GM03348 (cell line): Measurements from ENCODE around the gene TCF7L2.

Experiments
- DNase-seq: peaks from one replicate; pipeline ENCODE4 v3.0.0; 2012; ENCODE audit warnings: low spot score

The TCF7L2 gene

DNA sequence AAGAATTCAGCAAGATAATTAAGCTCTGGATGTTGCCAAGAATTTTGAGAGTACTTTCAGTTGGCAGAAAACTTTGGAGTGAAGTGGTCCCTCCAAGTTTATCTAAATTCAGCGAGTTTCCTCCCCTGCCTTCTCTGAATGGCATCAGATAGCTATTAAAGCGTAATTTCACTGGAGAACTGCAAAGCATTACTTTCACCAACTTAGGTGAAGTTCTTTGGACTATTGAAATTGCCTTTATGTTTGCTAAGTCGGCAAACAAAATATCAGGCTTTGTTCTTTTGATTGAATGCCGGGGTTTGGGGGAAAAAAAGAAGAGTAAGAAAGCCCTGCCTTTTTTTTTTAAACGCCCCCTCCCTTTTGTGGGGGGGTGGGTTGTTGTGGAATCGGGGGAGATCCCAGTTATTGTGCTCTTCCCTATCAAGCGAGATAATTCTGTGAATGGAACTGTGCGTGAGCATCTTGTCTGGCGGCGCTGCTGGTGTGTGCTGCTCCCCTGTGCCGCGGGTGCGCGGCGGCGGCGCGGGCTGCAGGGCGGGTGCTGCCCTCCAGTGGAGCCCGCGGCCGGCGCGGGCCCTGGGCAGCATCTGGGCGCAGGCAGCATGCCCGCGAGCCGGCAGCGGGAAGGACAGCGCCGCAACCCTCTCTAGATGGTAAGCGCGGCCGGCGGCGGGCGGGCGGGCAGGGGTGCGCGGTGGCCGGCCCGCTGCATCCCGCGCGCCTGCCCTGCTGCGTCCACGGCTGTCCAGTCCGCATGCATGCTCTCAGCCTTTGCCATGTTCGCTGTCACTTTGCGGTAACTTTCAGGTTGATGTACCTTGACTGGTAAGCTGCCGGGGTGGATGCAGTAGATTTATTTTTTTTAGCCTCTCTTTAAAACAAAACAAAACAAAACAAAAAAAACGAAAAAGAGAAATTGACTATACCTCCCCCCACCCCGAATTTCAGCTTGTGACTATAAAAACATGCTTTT, 176.5 kb downstream of the TCF7L2 start:
- DNase-seq = peak; percentile 76

DNA sequence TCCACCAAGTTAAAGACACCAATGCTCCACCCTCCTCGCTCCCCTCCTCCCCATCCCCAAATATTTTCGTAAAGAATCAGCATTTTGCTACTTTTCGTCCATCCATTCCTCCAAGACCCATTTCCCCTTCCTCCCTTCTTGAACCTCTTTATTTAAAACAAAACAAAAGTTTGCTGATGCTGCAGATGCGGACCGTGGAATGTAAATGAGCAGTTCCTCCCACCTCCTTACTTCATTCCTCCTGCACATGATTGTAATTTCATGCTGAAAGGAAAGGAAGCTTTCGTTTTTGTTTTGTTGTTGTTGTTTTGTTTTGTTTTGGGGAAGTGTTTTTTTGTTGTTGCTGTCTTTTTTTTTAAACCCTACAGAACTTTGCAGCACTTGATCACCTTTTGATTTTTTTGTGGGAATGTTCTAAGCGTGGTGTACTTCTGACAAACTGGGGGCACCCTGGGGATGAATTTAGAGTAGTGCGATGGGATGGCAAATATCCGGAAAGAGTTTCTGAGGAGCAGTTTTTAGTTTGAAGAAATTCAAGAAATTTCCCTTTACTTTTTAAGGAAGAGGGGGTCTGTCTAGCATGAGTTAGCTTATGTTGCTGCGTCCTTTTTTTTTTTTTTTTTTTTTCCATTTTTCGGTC, 177.3 kb downstream of the TCF7L2 start:
- DNase-seq = no peak

DNA sequence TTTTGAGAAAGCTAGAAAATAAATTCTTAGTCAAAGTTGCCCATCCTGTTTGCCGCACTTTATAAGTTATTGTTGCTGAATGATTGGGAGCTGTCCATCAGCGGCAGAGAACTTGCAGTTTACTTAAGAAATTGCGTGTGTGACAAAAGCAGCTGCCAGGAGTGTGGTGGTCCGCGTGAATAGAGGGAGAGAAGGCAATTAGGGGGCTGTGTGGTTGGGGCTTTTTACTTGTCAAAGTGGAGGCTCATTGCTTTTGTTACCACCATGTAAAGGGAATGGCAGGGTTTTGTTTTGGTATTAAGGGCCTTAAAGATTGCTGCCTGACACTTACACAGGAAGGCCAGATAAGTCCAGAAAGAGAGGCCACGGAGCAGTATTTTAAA, 177.8 kb downstream of the TCF7L2 start:
- DNase-seq = no peak

DNA sequence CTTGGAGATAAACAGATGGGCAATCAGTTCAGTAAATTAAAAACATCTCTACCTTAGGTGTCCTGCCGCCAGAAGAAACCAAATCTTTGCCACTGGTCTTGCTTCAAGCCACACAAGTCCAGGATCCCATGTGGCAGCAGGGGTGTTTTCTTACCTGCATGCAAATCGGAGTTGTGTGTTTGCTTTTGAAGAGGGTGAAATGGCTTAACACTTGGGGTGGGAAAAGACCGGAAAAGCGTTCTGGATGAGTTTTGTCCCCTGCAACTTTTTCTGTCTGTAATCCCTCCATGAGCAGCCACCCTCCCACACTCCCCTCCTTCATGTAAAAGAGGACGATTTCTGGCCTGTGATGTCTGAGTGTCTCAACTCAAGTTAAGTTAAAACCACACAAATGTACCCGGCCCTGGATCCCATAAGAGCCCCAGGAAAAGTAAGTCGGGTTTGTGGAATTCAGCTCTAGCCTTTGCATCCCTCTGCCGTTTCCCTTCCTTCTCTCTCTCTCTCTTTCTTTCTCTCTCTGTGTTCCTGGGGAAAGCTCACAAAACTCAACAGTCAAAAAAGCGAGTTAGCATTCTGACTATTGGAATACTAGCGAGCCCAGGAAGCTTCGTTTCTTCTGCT, 178.5 kb downstream of the TCF7L2 start:
- DNase-seq = no peak

DNA sequence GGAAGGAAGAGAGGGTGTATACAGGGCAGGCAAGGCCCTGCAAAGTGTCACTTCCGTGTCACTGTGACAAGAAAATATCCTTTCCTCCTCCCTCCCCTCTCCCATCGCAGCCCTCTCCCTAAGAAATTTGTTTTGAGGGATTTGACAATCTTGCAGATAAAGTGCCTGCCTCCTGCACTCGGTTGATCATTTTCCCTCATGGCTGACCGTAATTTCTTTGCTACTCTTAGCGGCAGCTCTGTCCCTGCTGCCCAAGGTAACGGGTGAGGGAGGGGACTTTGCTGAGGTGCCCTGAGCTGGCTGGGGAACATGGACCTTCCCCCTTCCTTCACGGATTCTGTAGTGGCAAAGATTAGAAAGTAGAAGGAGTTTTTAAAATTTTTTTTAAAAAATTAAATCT, 179.1 kb downstream of the TCF7L2 start:
- no peak for DNase-seq

DNA sequence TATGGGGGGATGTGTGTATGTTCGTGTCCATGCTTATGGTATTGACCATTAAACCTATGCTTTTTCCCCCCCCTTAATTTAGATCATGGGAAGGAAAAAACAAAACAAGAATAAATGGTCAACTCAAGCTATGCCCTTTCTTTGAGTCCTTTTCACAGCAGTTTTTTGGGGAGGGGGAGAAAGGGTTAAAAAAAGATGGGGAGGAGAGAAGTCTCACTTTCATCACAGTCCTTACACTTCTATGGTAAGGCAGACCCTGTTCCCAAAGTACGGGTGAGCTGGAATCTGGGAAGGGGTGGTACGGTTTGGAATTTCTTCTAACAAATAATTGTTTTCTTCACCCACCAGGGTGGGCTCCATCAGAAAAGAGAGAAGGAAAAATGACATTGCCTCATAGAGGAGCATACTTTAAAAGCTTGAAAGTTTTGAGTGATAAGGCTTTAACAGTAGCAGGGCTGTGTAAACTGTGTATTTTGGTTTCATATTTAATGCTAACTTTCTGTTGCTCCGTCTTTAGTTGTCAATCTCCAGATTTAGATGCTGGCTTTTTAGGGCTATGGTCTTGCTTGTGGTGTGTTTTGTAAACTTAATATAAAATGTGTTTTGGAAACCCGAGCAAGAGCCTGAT, 180.1 kb downstream of the TCF7L2 start:
- DNase-seq = no peak

DNA sequence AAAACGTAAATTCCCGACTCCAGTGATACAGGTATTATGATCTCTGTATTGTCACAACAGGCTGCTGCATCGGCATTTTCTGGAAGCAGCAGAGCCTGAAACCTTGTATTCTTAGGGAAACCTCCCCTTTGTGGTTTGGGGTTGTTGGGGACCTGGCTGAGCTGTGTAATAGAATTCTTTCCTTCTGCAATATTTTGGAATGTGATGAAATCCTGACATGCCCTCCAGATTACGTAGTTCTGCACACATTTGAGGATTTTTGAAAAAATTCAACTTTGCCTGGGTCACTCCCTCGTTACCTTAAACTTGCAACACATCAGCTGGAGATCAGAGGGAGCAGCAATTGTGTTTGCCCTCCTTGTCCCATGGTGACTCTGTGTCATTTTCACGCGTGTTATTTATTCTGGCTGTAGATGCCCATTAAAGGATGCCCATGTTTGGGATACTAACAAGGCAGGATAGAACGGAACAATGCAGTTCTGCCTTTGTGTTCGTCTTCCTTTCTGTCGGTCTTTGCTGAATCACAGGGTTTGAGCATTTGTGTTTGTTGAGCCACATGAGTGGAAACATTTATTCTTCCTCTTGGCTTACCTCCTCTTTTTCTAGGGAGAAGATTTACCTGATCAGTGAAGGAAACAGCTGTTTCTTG, 181.7 kb downstream of the TCF7L2 start:
- DNase-seq = peak; percentile 83

DNA sequence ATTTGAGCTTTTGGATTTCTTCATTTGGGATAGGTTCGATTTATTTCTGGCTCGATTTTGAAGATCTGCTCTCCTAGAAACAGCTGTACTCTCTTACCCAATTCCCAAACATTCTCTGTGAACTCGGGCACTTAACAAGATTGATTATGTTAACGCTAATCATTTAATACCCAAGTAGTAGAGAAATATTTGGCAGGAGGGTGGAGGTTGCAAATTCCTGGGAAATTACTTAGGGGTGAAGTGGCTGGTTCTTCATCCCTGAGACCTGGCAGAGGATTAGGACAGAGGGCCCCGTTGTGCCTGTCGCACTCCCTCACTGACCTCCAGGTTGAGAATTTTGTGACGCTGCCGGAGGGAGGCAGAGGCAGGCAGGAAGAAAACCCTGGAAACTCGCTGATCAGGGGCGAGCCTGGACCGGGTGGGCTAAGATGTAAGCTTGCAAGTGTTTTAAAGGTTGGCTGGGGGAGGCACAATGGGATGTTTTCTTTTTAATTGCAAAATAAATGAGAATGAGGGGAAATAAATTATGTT, 182.6 kb downstream of the TCF7L2 start:
- DNase-seq = peak; percentile 79

DNA sequence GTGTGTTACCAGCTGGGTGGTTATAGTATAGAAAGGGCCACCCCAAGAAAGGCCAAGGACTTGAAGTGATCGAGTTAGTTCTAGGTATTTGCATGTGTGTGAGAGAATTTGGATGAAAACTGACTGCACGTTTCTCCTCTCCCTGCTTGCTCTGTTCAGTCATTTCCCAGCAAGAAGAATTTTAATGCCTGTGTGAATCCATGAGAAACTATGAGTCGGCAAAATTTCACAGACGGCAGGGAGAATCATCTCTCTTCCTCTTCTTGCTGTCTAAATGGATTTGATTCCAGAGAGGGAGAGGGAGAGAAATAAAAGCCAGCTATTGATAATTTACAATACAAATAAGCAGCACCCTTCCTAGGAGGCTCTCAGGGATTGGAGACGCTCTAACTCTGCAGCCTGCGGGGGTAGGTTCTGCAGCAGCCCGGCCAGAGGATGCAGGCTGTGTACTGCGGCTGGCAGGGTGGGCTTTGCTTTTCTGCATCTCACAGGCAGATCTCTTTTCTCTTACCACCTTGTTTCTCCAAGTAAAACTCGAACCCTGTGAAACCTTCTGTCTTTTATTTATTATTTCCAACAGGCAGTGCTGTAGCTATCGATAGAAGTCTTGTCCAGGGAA, 183.6 kb downstream of the TCF7L2 start:
- DNase-seq = peak; percentile 69

DNA sequence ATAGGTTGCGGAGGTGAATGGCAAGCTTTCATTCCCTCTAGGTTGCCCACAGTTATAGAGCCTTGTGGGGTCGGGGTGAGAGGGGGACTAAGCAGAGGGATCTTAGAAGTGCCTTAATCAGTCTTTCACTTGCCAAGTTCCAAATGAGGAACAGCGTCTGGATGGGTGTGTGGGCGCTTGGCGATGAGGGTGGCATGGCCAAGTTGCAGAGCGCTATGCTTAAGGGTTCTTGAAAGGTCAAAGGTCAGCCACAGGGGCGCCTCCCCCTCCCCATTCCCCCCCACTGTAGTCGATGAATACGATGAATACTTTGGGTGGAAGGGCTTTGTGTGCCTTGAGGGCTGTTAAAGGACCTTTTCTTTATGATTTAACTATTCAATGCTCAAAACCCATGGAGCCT, 185.0 kb downstream of the TCF7L2 start:
- no peak for DNase-seq

DNA sequence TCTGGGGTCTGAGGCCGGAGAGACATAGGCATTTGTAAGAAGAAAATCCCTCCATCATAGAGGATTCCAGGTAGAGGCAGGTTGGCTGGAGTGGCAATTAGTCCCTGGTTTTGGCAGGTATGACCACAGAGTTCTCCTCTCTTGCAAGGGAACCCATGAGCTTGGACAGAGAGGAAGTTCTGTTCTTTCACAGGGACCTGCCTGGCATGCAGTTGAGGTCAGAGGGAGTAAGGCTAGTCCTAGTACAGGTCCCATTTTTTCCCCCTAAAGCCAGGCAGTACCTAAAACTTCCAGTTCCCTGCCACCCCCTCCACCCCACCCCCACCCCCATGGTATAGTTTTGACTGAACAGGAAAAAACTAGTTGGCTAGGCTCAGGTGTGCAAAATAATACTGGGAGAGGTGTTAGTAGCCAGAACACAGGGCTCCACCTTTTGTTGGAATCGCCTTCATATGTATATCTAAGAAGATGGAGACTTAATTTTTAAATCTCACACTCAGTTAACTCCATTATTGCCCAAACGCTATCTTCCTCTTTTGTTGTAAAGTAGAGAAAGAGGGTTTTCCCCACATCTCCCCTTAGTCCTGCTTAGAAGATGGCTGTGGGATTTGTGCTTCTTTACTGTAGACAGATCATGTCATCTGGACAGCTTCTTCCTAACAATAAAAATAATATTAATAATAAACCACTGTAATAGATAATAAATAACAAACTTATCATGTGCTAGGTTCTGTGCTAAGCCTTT, 188.1 kb downstream of the TCF7L2 start:
- DNase-seq = no peak

DNA sequence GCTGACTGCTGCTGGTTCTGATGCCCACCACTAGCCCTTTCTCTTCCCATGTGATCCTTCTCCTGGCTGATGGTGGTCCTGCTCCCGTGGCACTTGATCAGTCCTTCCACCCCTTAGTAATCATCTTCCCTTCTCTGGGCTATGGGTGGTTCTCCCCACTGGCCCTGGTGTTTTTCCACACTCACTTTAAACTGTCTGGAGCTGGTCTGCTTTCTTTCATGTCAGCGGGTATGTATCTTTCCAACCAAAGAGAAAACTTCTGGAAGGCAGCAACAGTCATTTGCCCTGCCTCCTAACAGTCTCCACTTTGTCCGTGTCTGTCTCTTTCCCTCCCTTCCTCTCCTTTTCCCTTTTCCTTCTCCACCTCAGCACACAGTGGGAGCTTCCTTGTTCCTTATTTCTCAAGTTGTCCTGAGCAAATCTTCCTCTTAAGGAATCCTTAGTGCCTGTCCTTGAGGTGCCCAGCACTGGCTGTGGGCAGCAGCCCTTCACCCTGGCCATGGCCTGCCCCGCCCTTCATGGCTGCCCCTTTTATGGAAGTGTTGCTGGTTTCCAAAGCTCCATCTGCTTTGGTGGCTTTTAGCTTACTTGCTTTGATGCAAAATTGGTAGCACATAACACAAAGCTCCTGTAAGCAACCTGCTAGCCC, 189.0 kb downstream of the TCF7L2 start:
- DNase-seq = no peak

DNA sequence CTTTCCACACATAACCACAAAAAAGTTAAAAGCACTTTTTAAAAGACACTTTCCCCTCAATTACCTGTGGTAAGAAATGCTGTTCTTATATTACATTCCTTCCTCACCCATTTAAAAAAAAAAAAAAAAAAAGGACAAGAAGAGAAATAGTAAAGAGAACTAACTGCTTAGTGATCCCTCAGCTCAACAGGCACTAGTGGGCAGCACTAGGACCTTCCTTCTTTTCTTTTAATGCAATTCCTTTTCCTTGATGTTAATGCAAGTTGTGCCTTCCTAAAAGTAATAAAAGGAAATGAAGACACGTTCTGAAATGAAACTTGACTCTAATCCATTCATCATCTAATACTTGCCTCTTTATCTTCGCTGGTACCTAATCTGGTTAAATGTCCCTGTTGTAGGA, 189.7 kb downstream of the TCF7L2 start:
- DNase-seq = peak; percentile 59

DNA sequence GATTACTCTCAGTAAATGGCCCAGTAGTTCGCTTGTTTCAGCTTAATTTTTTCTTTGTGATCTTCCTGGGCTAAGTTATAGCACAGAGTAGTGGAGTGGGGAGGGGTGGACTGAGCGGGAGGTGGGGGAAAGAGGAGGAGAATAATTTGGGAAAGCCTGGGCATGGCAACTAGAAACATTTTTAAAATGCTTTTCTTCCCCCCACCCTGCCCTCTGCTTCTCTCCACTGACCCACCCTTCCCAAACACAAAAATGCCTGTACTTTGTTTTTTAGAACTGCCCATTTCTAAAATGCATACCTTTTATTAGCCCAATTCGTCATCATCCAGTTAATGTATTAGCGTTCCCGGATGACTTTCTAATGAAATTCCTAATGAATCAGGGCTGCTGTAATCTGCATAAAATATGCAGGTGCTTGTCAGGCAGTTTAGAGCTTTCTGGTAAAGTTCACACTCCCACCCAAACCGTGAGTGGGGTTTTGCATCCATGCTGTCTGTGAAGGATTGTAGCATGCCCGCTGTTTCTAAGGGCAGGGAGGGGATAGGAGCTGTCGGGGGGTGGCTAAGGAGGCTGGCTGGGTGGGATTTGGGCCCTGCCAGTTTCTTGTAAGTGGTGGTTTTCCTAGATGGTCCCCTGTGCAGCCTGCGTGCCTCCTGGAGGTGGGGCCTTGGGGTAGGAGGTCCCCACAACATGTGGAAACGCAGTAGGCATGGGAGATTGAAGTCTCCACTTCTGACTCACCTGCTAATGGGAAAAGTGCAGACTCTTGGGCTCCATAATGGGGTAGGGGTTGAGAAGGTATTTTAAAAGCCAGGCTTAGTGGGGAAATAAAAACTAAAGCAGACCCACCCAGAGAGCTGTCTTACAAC, 190.3 kb downstream of the TCF7L2 start:
- DNase-seq = no peak

DNA sequence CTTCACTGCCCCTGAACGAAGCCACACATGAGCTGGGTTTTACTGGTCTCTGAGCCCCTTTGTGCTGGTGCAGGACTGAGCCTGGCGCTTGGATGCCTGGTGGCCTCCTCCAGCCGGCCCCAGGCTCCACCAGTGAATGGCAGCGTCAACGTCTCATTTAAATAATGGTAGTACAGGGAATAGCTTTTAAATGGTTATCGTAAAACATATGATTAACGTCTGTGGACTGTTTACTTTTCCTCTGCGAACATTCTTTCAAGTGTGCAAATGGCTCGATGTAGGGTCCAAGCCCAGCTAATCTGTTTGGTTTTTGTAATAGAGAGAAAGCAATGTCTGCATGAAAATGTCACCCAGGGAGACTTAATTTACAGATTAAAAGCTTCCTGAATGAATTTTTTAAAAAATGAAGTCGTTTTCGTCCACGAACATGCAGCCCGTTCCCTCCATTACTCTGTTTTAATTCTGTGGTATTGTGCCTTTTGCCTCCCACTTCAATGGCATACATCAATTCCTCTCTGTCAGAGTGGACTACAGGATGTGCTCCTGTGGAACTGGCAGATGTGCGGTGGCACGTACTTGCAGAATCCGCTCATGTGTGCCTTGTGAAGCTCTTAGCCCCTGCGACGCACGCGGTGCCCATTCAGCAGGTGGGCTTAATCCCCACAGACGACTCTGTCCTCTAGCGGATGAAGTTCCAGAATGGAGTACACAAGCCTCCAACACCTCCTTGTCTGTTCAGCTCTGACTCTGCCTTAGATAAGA, 192.7 kb downstream of the TCF7L2 start:
- no peak for DNase-seq

DNA sequence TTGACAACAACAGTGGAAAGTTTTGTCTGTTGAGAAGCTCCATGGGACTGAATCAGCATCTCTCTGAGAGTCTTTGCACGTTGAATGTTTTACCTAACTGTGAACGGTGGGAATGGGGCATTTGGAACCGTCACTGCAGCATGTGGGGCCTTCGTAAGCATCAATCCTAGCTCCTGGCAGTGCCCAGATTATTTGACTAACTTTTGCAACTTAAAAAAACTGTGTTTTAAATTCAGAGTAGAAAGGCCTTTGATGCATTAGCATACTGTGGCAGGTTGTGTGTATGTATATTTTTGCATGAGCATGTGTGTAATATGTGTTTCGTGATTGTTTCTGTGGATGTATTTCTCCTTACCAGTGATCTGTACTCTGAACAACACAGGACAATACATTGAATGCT, 194.5 kb downstream of the TCF7L2 start:
- DNase-seq = no peak

DNA sequence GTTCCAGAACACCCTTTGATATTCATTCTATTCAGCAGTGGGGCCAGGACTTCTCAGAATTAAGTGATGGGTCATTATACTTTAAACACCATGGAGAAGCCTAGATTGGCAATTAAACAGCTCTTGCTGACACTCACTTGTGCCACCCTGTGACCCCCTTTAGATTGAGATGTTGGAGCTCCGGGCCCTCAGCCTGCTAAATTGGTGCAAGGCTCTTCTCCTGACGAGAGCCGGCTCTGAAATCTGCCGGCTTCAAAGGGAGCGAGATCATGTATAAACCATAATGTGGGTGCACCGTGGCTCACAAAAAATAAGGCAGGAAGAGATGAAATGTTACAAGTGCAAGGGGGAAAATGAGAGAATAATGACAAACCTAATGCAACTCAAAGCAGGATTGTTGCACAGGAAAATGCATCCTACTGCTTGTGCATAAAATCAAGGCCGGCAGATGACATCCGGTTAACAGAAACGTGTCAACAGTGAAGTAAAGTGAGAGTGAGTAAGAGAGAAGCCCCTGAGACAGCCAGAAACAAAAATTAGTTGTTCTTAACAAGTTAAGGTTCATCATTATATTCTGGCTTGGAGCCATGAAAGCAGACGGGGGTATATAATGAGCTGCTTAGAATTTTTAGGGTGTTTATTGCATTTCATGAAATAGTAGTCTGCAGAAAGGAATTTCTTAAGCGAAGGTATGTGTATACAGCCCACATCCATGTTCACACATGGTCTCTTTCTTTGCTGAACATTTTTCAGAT, 198.2 kb downstream of the TCF7L2 start:
- no peak for DNase-seq

DNA sequence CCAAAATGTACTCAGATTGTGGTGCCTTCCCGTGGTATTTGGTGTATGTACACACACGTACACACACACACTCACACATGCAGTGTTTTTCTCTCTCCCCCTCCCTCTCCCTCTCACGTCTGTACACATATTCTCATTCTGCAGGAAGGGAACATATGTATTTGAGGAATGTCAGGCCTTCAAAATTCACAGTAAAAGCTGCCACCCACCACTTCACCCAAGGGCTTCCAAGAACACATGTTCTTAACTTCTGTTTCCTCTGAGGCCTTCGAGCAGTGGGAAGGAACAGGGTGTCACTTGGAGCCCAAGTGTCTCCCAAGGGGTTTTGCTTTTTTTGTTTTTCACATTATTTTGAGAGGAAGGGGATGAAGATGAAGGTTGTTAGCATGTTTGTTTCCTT, 198.9 kb downstream of the TCF7L2 start:
- DNase-seq = no peak
